Tibial artery (tissue), 4 donors: ENCODE data around the gene SLC9B2.
"Not testable (repeated sequence)": the region's sequence is repeated elsewhere in the genome, so short reads cannot be mapped to it uniquely, and the experiment has no call there.

ENCODE experiments used
- DNase-seq, 2 donors: peaks; one replicate each; pipeline ENCODE4 v3.0.0-alpha.2; 2019
- H3K27ac ChIP-seq, 2 donors: fragments of 200-600 bp; sonication (generic) in 1 of 2; 1 replicate in 1 of 2; 2 replicates in 1 of 2; pipeline ENCODE4 v1.5.1; 2018 to 2019; ENCODE audit warnings: mild to moderate bottlenecking in 1 of 2
- H3K27me3 ChIP-seq, 2 donors: fragments of 200-600 bp; sonication (generic) in 1 of 2; one replicate each; pipeline versions ENCODE4 v1.5.1 to v1.6.0; 2016 to 2019
- H3K36me3 ChIP-seq, 3 donors: fragments of 200-600 bp; sonication (generic) in 2 of 3; one replicate each; pipeline ENCODE4 v1.5.1; 2016 to 2019; ENCODE audit warnings: mild to moderate bottlenecking in 2 of 3
- H3K4me1 ChIP-seq, 4 donors: fragments of 200-600 bp; sonication (generic) in 2 of 4; 1 replicate in 3 of 4; 2 replicates in 1 of 4; pipeline ENCODE4 v1.5.1; 2016 to 2019
- H3K4me3 ChIP-seq, 2 donors: fragments of 200-600 bp; sonication (generic) in 1 of 2; 1 replicate in 1 of 2; 2 replicates in 1 of 2; pipeline ENCODE4 v1.5.1; 2018 to 2019; ENCODE audit warnings: mild to moderate bottlenecking in 2 of 2
- H3K9me3 ChIP-seq, 3 donors: fragments of 200-600 bp; sonication (generic) in 1 of 3; one replicate each; pipeline ENCODE4 v1.5.1; 2016 to 2019
- intact Hi-C: fragments of 100-400 bp; cut with DNase I; formaldehyde crosslinking; loops from one replicate; pipeline ENCODE4 v1.15.0; 2023; ENCODE audit warnings: low total_unique reads
- TF ChIP-seq, protein P1 (sequence below), 2 experiments: fragments of 200-600 bp in 1 of 2; fragments of 450-650 bp in 1 of 2; IDR thresholded peaks; one replicate each; pipeline ENCODE4 v1.5.1; 2017 to 2019; ENCODE audit warnings: antibody characterized with exemption in 2 of 2, mild to moderate bottlenecking in 1 of 2, moderate library complexity in 1 of 2

SLC9B2 gene

DNA sequence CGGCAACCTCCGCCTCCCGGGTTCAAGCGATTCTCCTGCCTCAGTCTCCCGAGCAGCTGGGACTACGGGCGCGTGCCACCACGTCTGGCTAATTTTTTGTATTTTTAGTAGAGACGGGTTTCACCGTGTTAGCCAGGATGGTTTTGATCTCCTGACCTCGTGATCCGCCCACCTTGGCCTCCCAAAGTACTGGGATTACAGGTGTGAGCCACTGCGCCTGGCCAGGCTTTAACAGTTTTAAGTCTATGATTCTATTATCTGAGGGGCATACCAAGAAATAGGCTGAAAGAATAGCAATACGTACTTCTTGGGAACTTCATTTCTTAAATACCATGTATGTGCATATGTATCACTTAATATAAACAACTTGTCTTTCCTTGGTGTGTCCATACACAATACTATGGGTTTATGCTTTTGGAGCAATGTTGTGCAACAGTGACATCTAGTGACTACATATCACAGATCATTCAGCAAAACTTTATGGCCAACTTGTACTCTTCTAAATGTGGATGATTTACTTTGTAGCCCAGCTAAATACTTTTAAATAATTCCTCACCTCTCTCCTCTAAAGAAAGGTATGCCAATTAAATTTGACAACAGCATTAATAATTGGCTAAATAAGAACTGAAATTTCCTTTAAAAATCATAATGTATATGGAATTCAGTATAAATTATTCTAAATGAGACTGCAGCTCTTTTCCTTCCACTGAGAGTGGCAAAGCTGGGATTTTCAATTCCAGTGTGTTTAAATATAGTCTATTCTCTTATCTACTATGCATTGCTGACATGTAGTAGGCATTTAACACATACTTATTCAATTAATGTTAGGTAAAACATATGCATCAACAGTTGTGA lies 67.5 kb downstream of the SLC9B2 start:
- no peak for DNase-seq
- H3K4me3 ChIP-seq: no peak overlapping the region
- peaks cover 0 to 16% (median 10%) of the 10 kb centered on the region in 4 donors for H3K4me1 ChIP-seq
- no peaks in the 10 kb centered on the region for H3K27me3 ChIP-seq
- intact Hi-C loops: loop anchor here (5.0 to 10.0 kb wide), 2 partner anchors 387 to 554 kb away; no protein-coding TSS in a partner anchor
- TF ChIP-seq, protein P1, sequence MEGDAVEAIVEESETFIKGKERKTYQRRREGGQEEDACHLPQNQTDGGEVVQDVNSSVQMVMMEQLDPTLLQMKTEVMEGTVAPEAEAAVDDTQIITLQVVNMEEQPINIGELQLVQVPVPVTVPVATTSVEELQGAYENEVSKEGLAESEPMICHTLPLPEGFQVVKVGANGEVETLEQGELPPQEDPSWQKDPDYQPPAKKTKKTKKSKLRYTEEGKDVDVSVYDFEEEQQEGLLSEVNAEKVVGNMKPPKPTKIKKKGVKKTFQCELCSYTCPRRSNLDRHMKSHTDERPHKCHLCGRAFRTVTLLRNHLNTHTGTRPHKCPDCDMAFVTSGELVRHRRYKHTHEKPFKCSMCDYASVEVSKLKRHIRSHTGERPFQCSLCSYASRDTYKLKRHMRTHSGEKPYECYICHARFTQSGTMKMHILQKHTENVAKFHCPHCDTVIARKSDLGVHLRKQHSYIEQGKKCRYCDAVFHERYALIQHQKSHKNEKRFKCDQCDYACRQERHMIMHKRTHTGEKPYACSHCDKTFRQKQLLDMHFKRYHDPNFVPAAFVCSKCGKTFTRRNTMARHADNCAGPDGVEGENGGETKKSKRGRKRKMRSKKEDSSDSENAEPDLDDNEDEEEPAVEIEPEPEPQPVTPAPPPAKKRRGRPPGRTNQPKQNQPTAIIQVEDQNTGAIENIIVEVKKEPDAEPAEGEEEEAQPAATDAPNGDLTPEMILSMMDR (IDR thresholded peaks at IDR 0.05): peak; percentile 67 to 79
- H3K36me3 ChIP-seq: no peaks in the 10 kb centered on the region
- H3K9me3 ChIP-seq: no peaks in the 10 kb centered on the region
- no peak overlapping the region for H3K27ac ChIP-seq

DNA sequence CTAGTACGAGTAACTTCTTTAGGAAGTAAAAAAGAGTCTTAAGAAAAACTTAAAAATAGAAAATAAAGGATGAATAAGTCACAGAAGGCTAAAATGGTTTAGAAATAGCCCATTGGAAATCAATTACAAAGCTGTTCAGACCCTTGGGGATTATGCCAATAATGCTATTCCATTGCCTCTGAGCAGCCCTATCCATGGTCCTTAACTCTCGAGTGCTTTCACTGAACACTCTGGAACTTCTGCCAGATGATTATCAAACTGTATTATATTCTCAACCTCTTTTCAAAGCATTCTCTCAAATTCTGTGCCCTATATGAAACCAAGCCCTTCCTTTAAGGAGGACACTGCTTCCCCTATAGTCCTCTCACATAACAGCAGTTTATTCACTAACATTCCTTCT lies 74.0 kb downstream of the SLC9B2 start:
- H3K9me3 ChIP-seq: no peaks in the 10 kb centered on the region
- no peak overlapping the region for H3K27ac ChIP-seq
- H3K27me3 ChIP-seq: no peaks in the 10 kb centered on the region
- TF ChIP-seq, protein P1 (IDR thresholded peaks at IDR 0.05): no peak
- H3K36me3 ChIP-seq: no peaks in the 10 kb centered on the region
- H3K4me1 ChIP-seq: no peaks in the 10 kb centered on the region
- no peak for DNase-seq
- no peak overlapping the region for H3K4me3 ChIP-seq
- intact Hi-C loops: loop anchor here (10.0 kb wide), 1 partner anchor 548 kb away; no protein-coding TSS in a partner anchor

DNA sequence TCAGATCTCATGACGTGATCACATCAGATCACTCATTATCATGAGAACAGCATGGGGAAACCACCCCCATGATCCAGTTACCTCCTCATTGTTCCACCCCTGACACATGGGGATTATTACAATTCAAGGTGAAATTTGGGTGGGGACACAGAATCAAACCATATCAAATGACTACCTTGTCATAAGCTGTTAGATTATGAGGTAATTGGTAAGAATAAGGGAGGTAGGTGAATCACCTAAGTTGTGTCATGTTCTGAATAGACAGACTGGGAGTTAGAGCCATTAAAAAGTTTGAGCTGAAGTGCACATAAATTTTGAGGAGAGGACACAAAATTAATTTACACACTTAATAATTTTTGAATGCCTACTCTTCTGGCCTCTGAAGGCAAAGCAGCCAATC lies 81.8 kb downstream of the SLC9B2 start:
- no peak overlapping the region for H3K27ac ChIP-seq
- no peaks in the 10 kb centered on the region for H3K36me3 ChIP-seq
- DNase-seq: no peak
- H3K4me3 ChIP-seq: no peak overlapping the region
- TF ChIP-seq, protein P1 (IDR thresholded peaks at IDR 0.05): no peak
- no peaks in the 10 kb centered on the region for H3K4me1 ChIP-seq
- H3K9me3 ChIP-seq: no peaks in the 10 kb centered on the region
- intact Hi-C loops: no loop called here
- H3K27me3 ChIP-seq: no peaks in the 10 kb centered on the region

DNA sequence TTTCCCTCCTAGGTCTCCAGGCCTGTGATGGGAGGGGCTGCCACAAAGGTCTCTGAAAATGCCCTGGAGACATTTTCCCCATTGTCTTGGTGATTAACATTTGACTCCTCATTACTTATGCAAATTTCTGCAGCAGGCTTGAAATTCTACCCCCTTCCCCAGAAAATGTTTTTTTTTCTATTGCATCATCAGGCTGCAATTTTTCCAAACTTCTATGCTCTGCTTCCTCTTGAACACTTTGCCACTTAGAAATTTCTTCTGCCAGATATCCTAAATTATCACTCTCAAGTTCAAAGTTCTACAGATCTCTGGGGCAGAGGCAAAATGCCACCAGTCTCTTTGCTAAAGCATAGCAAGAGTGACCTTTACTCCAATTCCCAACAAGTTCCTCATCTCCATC lies 82.6 kb downstream of the SLC9B2 start:
- DNase-seq, H3K27ac ChIP-seq, H3K4me1 ChIP-seq, H3K36me3 ChIP-seq, H3K9me3 ChIP-seq, H3K4me3 ChIP-seq, intact Hi-C loops, H3K27me3 ChIP-seq: not testable (repeated sequence)

DNA sequence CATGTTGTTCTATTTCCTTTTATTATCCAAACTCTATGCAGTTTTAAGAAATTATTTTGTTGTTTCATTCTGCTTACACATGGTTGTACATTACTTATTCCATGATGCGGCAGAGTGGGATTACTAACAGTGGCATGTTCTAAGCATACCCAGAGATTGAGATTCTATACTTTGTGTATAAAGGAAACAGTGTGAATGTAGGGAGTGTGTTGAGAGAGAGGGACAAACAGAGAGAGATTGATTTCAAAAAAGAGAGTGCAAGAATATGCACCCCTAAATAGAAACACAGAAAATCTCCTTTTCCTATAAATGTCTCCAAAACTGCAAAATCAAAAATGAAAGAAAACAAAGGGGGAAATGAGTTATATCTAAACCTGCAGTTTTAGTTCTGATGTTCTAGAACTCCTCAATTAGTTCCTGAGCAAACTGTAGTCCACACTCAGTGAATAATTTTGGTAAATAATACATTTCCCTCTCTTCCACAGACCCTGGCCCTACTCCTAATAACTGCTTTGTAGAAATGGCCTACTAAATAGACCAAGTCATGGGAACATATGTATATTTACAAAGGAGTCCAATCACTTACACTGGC lies 88.0 kb downstream of the SLC9B2 start:
- Histone ChIP-seq H3K4me3 (no peak overlapping the region), H3K27me3 (no peaks in the 10 kb centered on the region), H3K27ac (no peak overlapping the region), H3K36me3 (no peaks in the 10 kb centered on the region), H3K4me1 (no peaks in the 10 kb centered on the region), H3K9me3 (no peaks in the 10 kb centered on the region)
- DNase-seq: no peak
- intact Hi-C loops: no loop called here
- TF ChIP-seq, protein P1 (IDR thresholded peaks at IDR 0.05): no peak

DNA sequence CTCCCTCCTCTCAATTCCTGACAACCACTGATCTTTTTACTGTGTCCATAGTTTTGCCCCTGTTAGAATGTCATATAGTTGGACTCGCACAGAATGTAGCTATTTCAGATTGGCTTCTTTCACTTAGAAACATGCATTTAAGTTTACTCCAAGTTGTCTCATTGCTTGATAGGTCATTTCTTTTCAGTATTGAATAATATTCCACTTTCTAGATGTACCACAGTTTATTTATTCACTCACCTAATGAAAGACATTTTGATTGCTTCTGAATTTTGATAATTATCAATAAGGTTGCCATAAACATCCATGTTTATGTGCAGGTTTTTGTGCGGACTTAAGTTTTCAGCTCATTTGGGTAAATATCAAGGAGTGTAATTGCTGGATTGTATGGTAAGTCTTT lies 95.6 kb downstream of the SLC9B2 start:
- TF ChIP-seq, protein P1 (IDR thresholded peaks at IDR 0.05): no peak
- DNase-seq: no peak

More for the DNA sequence above, 95.6 kb downstream of the SLC9B2 start:
- Histone ChIP-seq H3K9me3 (no peaks in the 10 kb centered on the region), H3K4me1 (no peaks in the 10 kb centered on the region), H3K27ac (no peak overlapping the region), H3K36me3 (no peaks in the 10 kb centered on the region), H3K27me3 (no peaks in the 10 kb centered on the region), H3K4me3 (no peak overlapping the region)
- intact Hi-C loops: no loop called here
